Esophagus mucosa (tissue), 1 donor: Measurements from ENCODE around the gene FNDC10. TPM values are rescaled to one million over a fixed set of nuclear protein-coding genes. Genes with fewer than 3 reads are reported as not detected.
"Not testable (repeated sequence)": the region's sequence is repeated elsewhere in the genome, so short reads cannot be mapped to it uniquely, and the experiment has no call there.

Experiments used
- ATAC-seq: fragments of 200-7000 bp; cut with Tn5 transposase; one replicate; pipeline ENCODE4 v1.9.1; 2020
- total RNA-seq: library from RNA; stranded (reverse); gene quantifications from one replicate; pipeline ENCODE4 v1.2.4, GENCODE V29; 2023
- donor health status: DM: yes; HTN: yes; CAD: no.

The FNDC10 gene
- total RNA-seq, 1 donor from 2014 or later = 5.7 TPM

- ATAC-seq = no peak
Measured at GRCh38 chr1:1598720-1599029, 1.3 kb downstream of the FNDC10 start.

GRCh38 chr1:1598051-1598719, 1.8 kb downstream of the FNDC10 start:
- ATAC-seq = no peak

GRCh38 chr1:1597275-1597930, 2.5 kb downstream of the FNDC10 start:
- peak; percentile 27 for ATAC-seq

GRCh38 chr1:1596493-1597274, 3.3 kb downstream of the FNDC10 start:
- ATAC-seq = no peak

GRCh38 chr1:1595341-1595740, 4.6 kb downstream of the FNDC10 start:
- ATAC-seq = not testable (repeated sequence)

- ATAC-seq = peak; percentile 44
Measured at GRCh38 chr1:1594602-1595260, 5.2 kb downstream of the FNDC10 start.

- peak; percentile 7 for ATAC-seq
Measured at GRCh38 chr1:1593834-1594601, 5.9 kb downstream of the FNDC10 start.

- ATAC-seq = peak; percentile 41
Measured at GRCh38 chr1:1591452-1591851, 8.5 kb downstream of the FNDC10 start.

- peak; percentile 47 for ATAC-seq
Measured at GRCh38 chr1:1583347-1584010, 16.5 kb downstream of the FNDC10 start.

- ATAC-seq = peak; percentile 35
Measured at GRCh38 chr1:1582585-1583346, 17.2 kb downstream of the FNDC10 start.

GRCh38 chr1:1578371-1578940, 21.5 kb downstream of the FNDC10 start:
- no peak for ATAC-seq

GRCh38 chr1:1577367-1578011, 22.4 kb downstream of the FNDC10 start:
- ATAC-seq = no peak

- ATAC-seq = peak; percentile 93
Measured at GRCh38 chr1:1574721-1575537, 25.0 kb downstream of the FNDC10 start, which contains the start of gene SSU72. Gene SSU72, minus strand, starts transcription at chr1:1574863. Its CDS starts 306 bp downstream, at chr1:1574557.

- ATAC-seq = peak; percentile 73
Measured at GRCh38 chr1:1573843-1574720, 25.9 kb downstream of the FNDC10 start.

- no peak for ATAC-seq
Measured at GRCh38 chr1:1569341-1569740, 30.6 kb downstream of the FNDC10 start.

GRCh38 chr1:1567891-1568291, 32.0 kb downstream of the FNDC10 start:
- ATAC-seq = no peak

- ATAC-seq = no peak
Measured at GRCh38 chr1:1567152-1567875, 32.6 kb downstream of the FNDC10 start.
